Esophagus muscularis mucosa (tissue), 4 donors: Measurements from ENCODE around the gene SGK1. TPM values are rescaled to one million over a fixed set of nuclear protein-coding genes. Genes with fewer than 3 reads are reported as not detected.

Source experiments
- DNase-seq: peaks from one replicate; pipeline ENCODE4 v3.0.0-alpha.2; 2017; ENCODE audit errors: extremely low spot score
- H3K27ac ChIP-seq, 4 donors: fragments of 200-600 bp; sonication (generic); replicated peaks in 1 of 4; 1 replicate in 3 of 4; 2 replicates in 1 of 4; pipeline ENCODE4 v1.5.1; 2016 to 2019; ENCODE audit warnings: mild to moderate bottlenecking in 1 of 4
- H3K27me3 ChIP-seq, 4 donors: fragments of 200-600 bp; sonication (generic); one replicate each; pipeline versions ENCODE4 v1.5.1 to v1.6.0; 2016 to 2019
- H3K36me3 ChIP-seq, 4 donors: fragments of 200-600 bp; sonication (generic); one replicate each; pipeline ENCODE4 v1.5.1; 2016 to 2019
- H3K4me1 ChIP-seq, 4 donors: fragments of 200-600 bp; sonication (generic); one replicate each; pipeline ENCODE4 v1.5.1; 2016 to 2019
- H3K4me3 ChIP-seq, 4 donors: fragments of 200-600 bp; sonication (generic); 1 replicate in 2 of 4; 2 replicates in 2 of 4; pipeline ENCODE4 v1.5.1; 2016 to 2019; ENCODE audit warnings: mild to moderate bottlenecking in 4 of 4, moderate library complexity in 1 of 4
- H3K9me3 ChIP-seq, 4 donors: fragments of 200-600 bp; sonication (generic); 1 replicate in 3 of 4; 2 replicates in 1 of 4; pipeline ENCODE4 v1.5.1; 2016 to 2019
- EP300 ChIP-seq: sonication (generic); formaldehyde crosslinking; IDR thresholded peaks from one replicate; pipeline ENCODE4 v1.6.1; 2017; ENCODE audit warnings: antibody characterized with exemption
- POLR2A ChIP-seq: fragments of 450-650 bp; IDR thresholded peaks from one replicate; pipeline ENCODE4 v1.6.1; 2017; ENCODE audit warnings: antibody characterized with exemption, moderate library complexity, mild to moderate bottlenecking, low read depth
- POLR2AphosphoS5 ChIP-seq, 2 donors: sonication (generic); formaldehyde crosslinking; IDR thresholded peaks; one replicate each; pipeline ENCODE4 v1.6.1; 2017; ENCODE audit warnings: antibody characterized with exemption in 2 of 2
- WGBS: methylation state at CpG from one replicate; pipeline ENCODE4 v1.1.5; 2018; 5-methylcytosine and 5-hydroxymethylcytosine counted together
- intact Hi-C: fragments of 100-400 bp; cut with DNase I; formaldehyde crosslinking; loops from one replicate; pipeline ENCODE4 v1.15.1; 2023
- total RNA-seq, 4 donors: library from RNA; depleted of rRNA; stranded (reverse); fragments of >200 nt; gene quantifications; one replicate each; pipeline versions ENCODE4 v1.1.0 to v1.2.1, GENCODE V29; 2016
- TF ChIP-seq, protein P1 (sequence below), 3 experiments: fragments of 200-600 bp in 2 of 3; fragments of 450-650 bp in 1 of 3; sonication (generic) in 2 of 3; IDR thresholded peaks; one replicate each; pipeline ENCODE4 v1.5.1; 2017 to 2019; ENCODE audit warnings: antibody characterized with exemption in 3 of 3, mild to moderate bottlenecking in 2 of 3, moderate library complexity in 1 of 3

Gene SGK1
- total RNA-seq, 4 donors from 2014 or later: 30.7 to 52.8 (median 43.9) TPM

DNA sequence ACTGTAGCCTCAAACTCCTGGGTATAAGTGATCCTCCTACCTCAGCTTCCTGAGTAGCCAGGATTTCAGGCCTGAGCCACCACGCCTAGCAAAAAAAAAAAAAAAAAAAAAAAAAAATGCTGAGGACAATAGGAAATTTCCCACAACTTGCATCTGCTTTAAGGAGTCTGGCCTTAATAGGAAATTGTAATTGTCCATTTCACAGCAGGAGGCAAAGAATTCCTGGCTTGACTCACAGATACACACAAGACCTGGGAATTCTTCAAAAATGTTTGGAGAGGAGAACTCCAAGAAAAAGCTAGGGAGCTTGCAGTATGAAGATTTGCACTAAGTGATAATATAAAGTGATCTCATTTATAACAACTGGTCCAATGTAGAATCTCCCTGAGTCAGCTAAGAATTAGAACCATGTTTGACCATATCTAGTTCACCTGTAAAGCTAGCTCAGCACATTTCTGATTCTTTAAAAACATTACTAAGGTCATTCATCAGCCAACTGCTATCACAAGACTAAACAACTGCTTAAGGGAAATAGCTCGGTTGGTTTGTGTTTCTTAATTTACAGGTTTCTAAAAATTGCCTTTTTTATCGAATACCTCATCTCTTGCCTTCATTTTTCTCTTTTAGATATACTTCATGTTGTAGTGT, 185.3 kb downstream of the SGK1 start:
- Histone ChIP-seq H3K4me3 (no peak overlapping the region), H3K36me3 (no peaks in the 10 kb centered on the region), H3K9me3 (no peaks in the 10 kb centered on the region), H3K4me1 (peaks cover 0 to 15% (median 3%) of the 10 kb centered on the region in 4 donors), H3K27ac (no peak overlapping the region), H3K27me3 (no peaks in the 10 kb centered on the region)
- DNase-seq: no peak
- TF ChIP-seq EP300 (no peak), POLR2AphosphoS5 (IDR thresholded peaks at IDR 0.05) (no peak), POLR2A (no peak)
- TF ChIP-seq, protein P1, sequence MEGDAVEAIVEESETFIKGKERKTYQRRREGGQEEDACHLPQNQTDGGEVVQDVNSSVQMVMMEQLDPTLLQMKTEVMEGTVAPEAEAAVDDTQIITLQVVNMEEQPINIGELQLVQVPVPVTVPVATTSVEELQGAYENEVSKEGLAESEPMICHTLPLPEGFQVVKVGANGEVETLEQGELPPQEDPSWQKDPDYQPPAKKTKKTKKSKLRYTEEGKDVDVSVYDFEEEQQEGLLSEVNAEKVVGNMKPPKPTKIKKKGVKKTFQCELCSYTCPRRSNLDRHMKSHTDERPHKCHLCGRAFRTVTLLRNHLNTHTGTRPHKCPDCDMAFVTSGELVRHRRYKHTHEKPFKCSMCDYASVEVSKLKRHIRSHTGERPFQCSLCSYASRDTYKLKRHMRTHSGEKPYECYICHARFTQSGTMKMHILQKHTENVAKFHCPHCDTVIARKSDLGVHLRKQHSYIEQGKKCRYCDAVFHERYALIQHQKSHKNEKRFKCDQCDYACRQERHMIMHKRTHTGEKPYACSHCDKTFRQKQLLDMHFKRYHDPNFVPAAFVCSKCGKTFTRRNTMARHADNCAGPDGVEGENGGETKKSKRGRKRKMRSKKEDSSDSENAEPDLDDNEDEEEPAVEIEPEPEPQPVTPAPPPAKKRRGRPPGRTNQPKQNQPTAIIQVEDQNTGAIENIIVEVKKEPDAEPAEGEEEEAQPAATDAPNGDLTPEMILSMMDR (IDR thresholded peaks at IDR 0.05): no peak
- WGBS: 67% methylated on average over 3 of the region's 3 CpGs
- intact Hi-C loops: no loop called here

DNA sequence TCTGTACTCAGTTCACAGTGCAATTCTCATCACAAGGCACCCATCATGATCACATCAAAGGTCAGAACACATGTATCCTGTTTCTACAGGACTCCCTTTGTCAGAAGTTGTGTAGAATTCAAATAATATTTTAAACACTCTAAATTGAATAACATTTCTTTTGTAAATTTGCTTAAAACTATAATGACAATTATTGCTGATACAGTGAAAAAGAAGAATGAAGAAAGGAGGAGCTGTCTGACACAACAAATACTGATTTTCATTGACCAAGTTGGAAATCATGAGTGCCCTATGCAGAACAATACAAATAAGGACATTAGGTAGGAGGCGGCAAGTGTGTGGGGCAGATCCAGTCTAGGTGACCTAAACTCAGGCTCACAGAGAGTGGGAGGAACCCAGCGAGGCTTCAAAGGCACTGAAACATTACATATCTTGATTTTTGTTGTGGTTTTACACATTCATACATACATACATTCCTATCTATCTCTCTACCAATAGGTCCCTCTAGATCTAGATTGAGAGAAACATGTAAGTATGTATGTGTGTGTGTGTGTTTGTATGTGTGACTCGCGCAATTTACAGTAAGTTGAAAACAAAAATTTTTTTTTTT, 186.3 kb downstream of the SGK1 start:
- H3K9me3 ChIP-seq: no peaks in the 10 kb centered on the region
- intact Hi-C loops: no loop called here
- no peak overlapping the region for H3K4me3 ChIP-seq
- no peaks in the 10 kb centered on the region for H3K27me3 ChIP-seq
- H3K27ac ChIP-seq: no peak overlapping the region
- no peak for DNase-seq
- 95% methylated on average over 4 of the region's 4 CpGs for WGBS
- no peaks in the 10 kb centered on the region for H3K36me3 ChIP-seq
- peaks cover 0 to 15% (median 3%) of the 10 kb centered on the region in 4 donors for H3K4me1 ChIP-seq
- TF ChIP-seq EP300 (no peak), POLR2AphosphoS5 (IDR thresholded peaks at IDR 0.05) (no peak), POLR2A (no peak)
- TF ChIP-seq, protein P1 (IDR thresholded peaks at IDR 0.05): no peak

DNA sequence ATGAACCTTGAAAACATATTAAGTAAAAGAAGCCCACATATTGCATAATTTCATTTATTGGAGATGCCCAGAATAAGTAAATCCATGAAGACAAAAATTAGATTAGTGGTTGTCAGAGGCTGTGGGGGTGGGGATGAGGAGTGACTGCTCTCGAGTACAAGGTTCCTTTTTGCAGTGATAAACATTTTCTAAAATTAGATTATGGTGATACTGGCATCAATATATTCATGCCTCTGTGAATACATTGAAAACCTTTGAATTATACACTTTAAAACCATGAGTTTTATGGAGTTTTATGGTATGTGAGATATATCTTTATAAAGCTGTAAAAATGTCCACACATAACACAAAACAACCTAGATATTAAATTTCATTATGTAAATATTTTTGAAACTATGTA, 189.8 kb downstream of the SGK1 start:
- H3K4me1 ChIP-seq: peaks cover 0 to 11% (median 5%) of the 10 kb centered on the region in 4 donors
- intact Hi-C loops: no loop called here
- H3K4me3 ChIP-seq: no peak overlapping the region
- DNase-seq: no peak
- no peaks in the 10 kb centered on the region for H3K27me3 ChIP-seq
- TF ChIP-seq POLR2AphosphoS5 (IDR thresholded peaks at IDR 0.05): no peak
- TF ChIP-seq POLR2A: no peak
- TF ChIP-seq, protein P1 (IDR thresholded peaks at IDR 0.05): no peak
- TF ChIP-seq EP300: no peak
- no peaks in the 10 kb centered on the region for H3K9me3 ChIP-seq
- 28% methylated on average over 1 of the region's 1 CpG for WGBS
- no peaks in the 10 kb centered on the region for H3K36me3 ChIP-seq
- no peak overlapping the region for H3K27ac ChIP-seq

DNA sequence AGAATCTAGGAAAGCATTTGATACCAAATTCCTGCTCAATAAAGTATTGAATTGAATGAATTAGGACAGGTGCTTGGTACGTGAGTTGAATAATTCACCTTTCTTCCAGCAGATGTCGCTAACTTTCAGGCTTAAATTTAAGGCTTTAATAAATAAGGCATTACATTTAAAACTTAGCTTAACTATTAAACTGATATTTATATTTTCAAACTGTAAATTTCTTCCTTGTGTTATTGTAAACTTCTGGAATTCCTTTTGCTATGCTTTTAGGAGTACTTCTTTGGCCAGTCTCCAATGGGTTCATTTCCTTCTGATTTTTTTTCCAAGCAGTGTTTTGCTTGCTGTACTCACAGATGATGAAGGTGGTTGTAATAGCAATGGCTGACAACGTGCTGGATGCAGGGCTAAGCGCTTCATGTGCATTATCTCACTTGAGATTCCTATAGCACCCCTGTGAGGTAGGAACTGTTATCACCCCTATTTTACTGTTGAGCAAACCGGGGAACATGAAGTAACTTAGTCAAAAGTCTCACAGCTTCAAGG, 194.2 kb downstream of the SGK1 start:
- peaks cover 0 to 9% (median 2%) of the 10 kb centered on the region in 4 donors for H3K4me1 ChIP-seq
- no peaks in the 10 kb centered on the region for H3K9me3 ChIP-seq
- DNase-seq: no peak
- no peak for TF ChIP-seq EP300
- TF ChIP-seq, protein P1 (IDR thresholded peaks at IDR 0.05): peak; percentile 68 to 83 (median 74)
- H3K27ac ChIP-seq: no peak overlapping the region
- H3K27me3 ChIP-seq: no peaks in the 10 kb centered on the region
- H3K4me3 ChIP-seq: no peak overlapping the region
- intact Hi-C loops: no loop called here
- H3K36me3 ChIP-seq: no peaks in the 10 kb centered on the region
- 11% methylated on average over 5 of the region's 5 CpGs for WGBS
